Mucosa of descending colon (tissue), 3 donors: Measurements from ENCODE around the gene KRT75. TPM values are rescaled to one million over a fixed set of nuclear protein-coding genes. Genes with fewer than 3 reads are reported as not detected.

Experiments
- ATAC-seq: fragments of 200-7000 bp; cut with Tn5 transposase; one replicate; pipeline ENCODE4 v1.9.1; 2020; ENCODE audit warnings: mild to moderate bottlenecking, moderate library complexity
- DNase-seq, 3 donors: peaks; one replicate each; pipeline ENCODE4 v3.0.0-alpha.2; 2020
- H3K36me3 ChIP-seq: fragments of 200-600 bp; one replicate; pipeline ENCODE4 v1.8.0; 2021; ENCODE audit warnings: low read depth, mild to moderate bottlenecking
- H3K4me1 ChIP-seq: fragments of 200-600 bp; one replicate; pipeline ENCODE4 v1.8.0; 2021; ENCODE audit warnings: low read depth, mild to moderate bottlenecking
- H3K4me3 ChIP-seq: fragments of 200-600 bp; one replicate; pipeline ENCODE4 v1.8.0; 2021; ENCODE audit warnings: mild to moderate bottlenecking
- H3K9me3 ChIP-seq: fragments of 200-600 bp; one replicate; pipeline ENCODE4 v1.8.0; 2021; ENCODE audit warnings: mild to moderate bottlenecking
- CTCF ChIP-seq: fragments of 200-600 bp; IDR thresholded peaks from one replicate; pipeline ENCODE4 v1.8.0; 2022; ENCODE audit warnings: antibody characterized with exemption, mild to moderate bottlenecking
- intact Hi-C, 2 donors: fragments of 100-400 bp; cut with DNase I in 1 of 2; cut with micrococcal nuclease in 1 of 2; formaldehyde crosslinking; loops; one replicate each; pipeline versions ENCODE4 v1.11.0 to v1.11.1; 2022; cut with DNase I, micrococcal nuclease
- total RNA-seq, 3 donors: library from RNA; stranded (reverse); fragmentation: NEBNext Ultra II Directional in 2 of 3; extraction: Animal tissue kit (Norgen Biotek cat#: 25700) in 2 of 3; gene quantifications; one replicate each; pipeline versions ENCODE4 v1.2.1 to v1.2.4, GENCODE V29; 2021 to 2023
- donor health status: DM: no; HTN: no; CAD: no; lungs with moderate emphysema.
- donor health status: DM: no; HTN: no; CAD: no.
- donor health status: DM: no; HTN: yes; CAD: no.

KRT75 gene
- total RNA-seq, 3 donors from 2014 or later, result not detected

GRCh38 chr12:52405922-52406385 lies 28.2 kb downstream of the KRT75 start, which contains the start of gene KRT82:
KRT82 (minus strand) TSS chr12:52406335; CDS start chr12:52406277, 58 bp downstream.
- TF ChIP-seq CTCF, result no peak

GRCh38 chr12:52404951-52405350 lies 29.2 kb downstream of the KRT75 start:
- H3K9me3 ChIP-seq, result no peaks in the 10 kb centered on the region
- DNase-seq, result no peak
- no peak for ATAC-seq
- no peaks in the 10 kb centered on the region for H3K36me3 ChIP-seq
- intact Hi-C loops, result no loop called here
- no peak overlapping the region for H3K4me3 ChIP-seq
- TF ChIP-seq CTCF, result no peak
- no peaks in the 10 kb centered on the region for H3K4me1 ChIP-seq

More at GRCh38 chr12:52405922-52406385, 28.2 kb downstream of the KRT75 start, which contains the start of gene KRT82:
- H3K4me1 ChIP-seq, result no peaks in the 10 kb centered on the region
- no peak within 1 kb of the TSS for H3K4me3 ChIP-seq
- ATAC-seq, result no peak
- no peaks in the 10 kb centered on the region for H3K9me3 ChIP-seq
- DNase-seq, result no peak
- no peaks in the 10 kb centered on the region for H3K36me3 ChIP-seq
- intact Hi-C loops, result no loop called here

DNA sequence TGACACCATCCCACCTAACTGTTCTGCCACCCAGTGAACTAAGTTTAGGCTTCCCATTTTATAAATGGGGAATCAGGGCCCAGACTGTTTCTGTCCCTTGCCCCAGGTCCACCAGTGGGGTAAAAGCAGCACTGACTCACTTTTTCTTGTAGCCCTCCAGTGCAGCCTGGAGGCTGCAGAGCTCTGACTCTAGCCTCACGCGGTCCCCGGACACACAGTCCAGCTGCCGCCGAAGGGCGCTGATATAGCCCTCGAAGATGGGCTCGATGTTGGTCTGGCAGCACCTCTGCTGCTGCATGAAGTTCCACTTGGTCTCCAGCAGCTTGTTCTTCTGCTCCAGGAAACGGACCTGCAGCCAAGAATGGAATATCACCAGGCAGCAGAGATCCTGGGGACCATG lies 30.6 kb downstream of the KRT75 start:
- no peak for TF ChIP-seq CTCF
- ATAC-seq (no peak), DNase-seq (no peak)
- Histone ChIP-seq H3K4me3 (no peak overlapping the region), H3K4me1 (no peaks in the 10 kb centered on the region), H3K36me3 (no peaks in the 10 kb centered on the region), H3K9me3 (no peaks in the 10 kb centered on the region)
- intact Hi-C loops, result no loop called here

GRCh38 chr12:52402873-52403540 lies 31.2 kb downstream of the KRT75 start:
- DNase-seq (no peak), ATAC-seq (no peak)
- Histone ChIP-seq H3K4me1 (no peaks in the 10 kb centered on the region), H3K36me3 (no peaks in the 10 kb centered on the region), H3K4me3 (no peak overlapping the region), H3K9me3 (no peaks in the 10 kb centered on the region)
- no peak for TF ChIP-seq CTCF
- intact Hi-C loops, result no loop called here

- Histone ChIP-seq H3K36me3 (no peaks in the 10 kb centered on the region), H3K4me1 (no peaks in the 10 kb centered on the region), H3K4me3 (no peak overlapping the region), H3K9me3 (no peaks in the 10 kb centered on the region)
- DNase-seq (no peak), ATAC-seq (no peak)
- intact Hi-C loops, result no loop called here
- TF ChIP-seq CTCF, result no peak
Observed at GRCh38 chr12:52402377-52402776, 31.8 kb downstream of the KRT75 start.
